H9 (cell line): ENCODE data around the gene CFAP73. TPM values are rescaled to one million over a fixed set of nuclear protein-coding genes. Genes with fewer than 3 reads are reported as not detected.

ENCODE experiments used
- DNase-seq: peaks from one replicate; pipeline ENCODE4 v3.0.0-alpha.2; 2017
- H2AFZ ChIP-seq: one replicate; pipeline ENCODE4 v1.6.1; 2013; ENCODE audit warnings: mild to moderate bottlenecking, low read length, control low read depth, moderate library complexity
- H2AK5ac ChIP-seq: 2 replicates; pipeline ENCODE4 v1.6.1; 2013; ENCODE audit warnings: low read length, control low read depth, mixed read lengths; ENCODE audit not compliant: insufficient read length
- H2BK120ac ChIP-seq: one replicate; pipeline ENCODE4 v1.6.1; 2013; ENCODE audit warnings: low read depth, mild to moderate bottlenecking, low read length, control low read depth, inconsistent platforms; ENCODE audit not compliant: poor library complexity, severe bottlenecking
- H2BK12ac ChIP-seq: 2 replicates; pipeline ENCODE4 v1.6.1; 2013; ENCODE audit warnings: low read length, control low read depth, mixed read lengths, low read depth; ENCODE audit not compliant: insufficient read length
- H2BK15ac ChIP-seq: 2 replicates; pipeline ENCODE4 v1.6.1; 2013; ENCODE audit warnings: low read depth, low read length, control low read depth
- H2BK20ac ChIP-seq: one replicate; pipeline ENCODE4 v1.6.1; 2013; ENCODE audit warnings: low read depth, mild to moderate bottlenecking, low read length, control low read depth, inconsistent platforms; ENCODE audit not compliant: poor library complexity, severe bottlenecking
- H2BK5ac ChIP-seq: 2 replicates; pipeline ENCODE4 v1.6.1; 2013; ENCODE audit warnings: low read length, control low read depth, mixed read lengths; ENCODE audit not compliant: insufficient read length
- H3K14ac ChIP-seq: 2 replicates; pipeline ENCODE4 v1.6.1; 2013; ENCODE audit warnings: low read length, control low read depth; ENCODE audit not compliant: insufficient read depth
- H3K18ac ChIP-seq: 2 replicates; pipeline ENCODE4 v1.6.1; 2013; ENCODE audit warnings: low read depth, mild to moderate bottlenecking, mixed read lengths, low read length, control low read depth; ENCODE audit not compliant: insufficient read length
- H3K23ac ChIP-seq: 2 replicates; pipeline ENCODE4 v1.6.1; 2013; ENCODE audit warnings: low read length, control low read depth, mixed read lengths, low read depth; ENCODE audit not compliant: insufficient read length
- H3K23me2 ChIP-seq: 2 replicates; pipeline ENCODE4 v1.6.1; 2013; ENCODE audit warnings: low read depth, mild to moderate bottlenecking, mixed read lengths, low read length, control low read depth; ENCODE audit not compliant: insufficient read length, poor library complexity, severe bottlenecking
- H3K27ac ChIP-seq: 2 replicates; pipeline ENCODE4 v1.5.1; 2013; ENCODE audit warnings: low read length, control low read depth, mixed read lengths, low read depth; ENCODE audit not compliant: insufficient read length
- H3K27me3 ChIP-seq: 2 replicates; pipeline ENCODE4 v1.6.1; 2013; ENCODE audit warnings: low read length, control low read depth, inconsistent platforms; ENCODE audit not compliant: insufficient read depth
- H3K4ac ChIP-seq: 2 replicates; pipeline ENCODE4 v1.6.1; 2013; ENCODE audit warnings: low read depth, mild to moderate bottlenecking, control low read depth, inconsistent platforms, low read length, moderate library complexity
- H3K4me1 ChIP-seq: 2 replicates; pipeline ENCODE4 v1.6.1; 2013; ENCODE audit warnings: low read length, control low read depth, inconsistent platforms; ENCODE audit not compliant: insufficient read depth
- H3K4me2 ChIP-seq: 2 replicates; pipeline ENCODE4 v1.6.1; 2013; ENCODE audit warnings: low read length, control low read depth, mixed read lengths; ENCODE audit not compliant: insufficient read length, insufficient read depth
- H3K56ac ChIP-seq: 2 replicates; pipeline ENCODE4 v1.6.1; 2013; ENCODE audit warnings: low read depth, mild to moderate bottlenecking, mixed read lengths, low read length, control low read depth; ENCODE audit not compliant: insufficient read length
- H3K79me1 ChIP-seq: 2 replicates; pipeline ENCODE4 v1.6.1; 2013; ENCODE audit warnings: low read depth, mild to moderate bottlenecking, moderate library complexity, low read length, control low read depth, inconsistent platforms; ENCODE audit not compliant: insufficient read depth, poor library complexity, severe bottlenecking
- H3K79me2 ChIP-seq: 2 replicates; pipeline ENCODE4 v1.6.1; 2013; ENCODE audit warnings: low read length, control low read depth, inconsistent platforms; ENCODE audit not compliant: insufficient read depth
- H3K9ac ChIP-seq: 2 replicates; pipeline ENCODE4 v1.6.1; 2013; ENCODE audit warnings: low read length, control low read depth, mixed read lengths; ENCODE audit not compliant: insufficient read length; ENCODE audit errors: extremely low read depth
- H3K9me3 ChIP-seq: one replicate; pipeline ENCODE4 v1.6.1; 2013; ENCODE audit warnings: low read depth, low read length, inconsistent platforms; ENCODE audit not compliant: control insufficient read depth
- H3T11ph ChIP-seq: one replicate; pipeline ENCODE4 v1.6.1; 2013; ENCODE audit warnings: mild to moderate bottlenecking, low read length, control low read depth, inconsistent platforms
- H4K20me1 ChIP-seq: one replicate; pipeline ENCODE4 v1.6.1; 2013; ENCODE audit not compliant: control insufficient read depth, insufficient read length, insufficient read depth
- H4K5ac ChIP-seq: 2 replicates; pipeline ENCODE4 v1.6.1; 2013; ENCODE audit warnings: low read depth, mild to moderate bottlenecking, mixed read lengths, low read length, control low read depth; ENCODE audit not compliant: insufficient read length
- H4K8ac ChIP-seq: replicated peaks from 2 replicates; pipeline ENCODE4 v1.6.1; 2013; ENCODE audit warnings: low read length, control low read depth, mixed read lengths, low read depth; ENCODE audit not compliant: insufficient read length
- H4K91ac ChIP-seq: 2 replicates; pipeline ENCODE4 v1.6.1; 2013; ENCODE audit warnings: low read depth, mild to moderate bottlenecking, moderate library complexity, mixed read lengths, low read length, control low read depth; ENCODE audit not compliant: insufficient read length
- H3K27ac Mint-ChIP-seq, 3 experiments: 2 replicates in 2 of 3; 3 replicates in 1 of 3; pipeline ENCODE4 v1.8.0; 2020 to 2021; ENCODE audit warnings: mixed read lengths in 3 of 3, mild to moderate bottlenecking in 1 of 3, moderate library complexity in 1 of 3
- H3K27me3 Mint-ChIP-seq: 2 replicates; pipeline ENCODE4 v1.8.0; 2021; ENCODE audit warnings: low read depth, mild to moderate bottlenecking, moderate library complexity, mixed read lengths
- H3K36me3 Mint-ChIP-seq, 3 experiments: 2 replicates in 2 of 3; 3 replicates in 1 of 3; pipeline ENCODE4 v1.8.0; 2020 to 2021; ENCODE audit warnings: low read depth in 3 of 3, mixed read lengths in 3 of 3; ENCODE audit not compliant: insufficient read depth in 1 of 3
- H3K4me1 Mint-ChIP-seq, 2 experiments: 2 replicates each; pipeline ENCODE4 v1.8.0; 2020; ENCODE audit warnings: mixed read lengths in 2 of 2
- H3K4me3 Mint-ChIP-seq, 2 experiments: 2 replicates in 1 of 2; 3 replicates in 1 of 2; pipeline ENCODE4 v1.8.0; 2020 to 2021; ENCODE audit warnings: mild to moderate bottlenecking in 2 of 2, mixed read lengths in 2 of 2, moderate library complexity in 1 of 2
- H3K9me3 Mint-ChIP-seq, 2 experiments: 2 replicates in 1 of 2; 3 replicates in 1 of 2; pipeline ENCODE4 v1.8.0; 2020; ENCODE audit warnings: mild to moderate bottlenecking in 2 of 2, mixed read lengths in 2 of 2, moderate library complexity in 1 of 2
- WGBS: extraction: QIAGEN DNeasy Blood & Tissue Kit; methylation state at CpG from one replicate; pipeline ENCODE4 v1.1.7; 2013; ENCODE audit warnings: missing lambda C conversion rate, low lambda C conversion rate, mixed read lengths; ENCODE audit not compliant: insufficient read length; ENCODE audit errors: extremely low coverage; 5-methylcytosine and 5-hydroxymethylcytosine counted together
- total RNA-seq: library from RNA; stranded (reverse); gene quantifications from 2 replicates; pipeline ENCODE4 v1.2.1, GENCODE V29; 2021
- TF ChIP-seq, protein P1 (sequence below): fragments of 200-600 bp; sonication (generic); conservative IDR thresholded peaks from 3 replicates; pipeline ENCODE4 v1.8.0; 2021; ENCODE audit warnings: antibody characterized with exemption, mild to moderate bottlenecking

Gene CFAP73
- total RNA-seq, 1 experiment from 2014 or later = not detected

DNA sequence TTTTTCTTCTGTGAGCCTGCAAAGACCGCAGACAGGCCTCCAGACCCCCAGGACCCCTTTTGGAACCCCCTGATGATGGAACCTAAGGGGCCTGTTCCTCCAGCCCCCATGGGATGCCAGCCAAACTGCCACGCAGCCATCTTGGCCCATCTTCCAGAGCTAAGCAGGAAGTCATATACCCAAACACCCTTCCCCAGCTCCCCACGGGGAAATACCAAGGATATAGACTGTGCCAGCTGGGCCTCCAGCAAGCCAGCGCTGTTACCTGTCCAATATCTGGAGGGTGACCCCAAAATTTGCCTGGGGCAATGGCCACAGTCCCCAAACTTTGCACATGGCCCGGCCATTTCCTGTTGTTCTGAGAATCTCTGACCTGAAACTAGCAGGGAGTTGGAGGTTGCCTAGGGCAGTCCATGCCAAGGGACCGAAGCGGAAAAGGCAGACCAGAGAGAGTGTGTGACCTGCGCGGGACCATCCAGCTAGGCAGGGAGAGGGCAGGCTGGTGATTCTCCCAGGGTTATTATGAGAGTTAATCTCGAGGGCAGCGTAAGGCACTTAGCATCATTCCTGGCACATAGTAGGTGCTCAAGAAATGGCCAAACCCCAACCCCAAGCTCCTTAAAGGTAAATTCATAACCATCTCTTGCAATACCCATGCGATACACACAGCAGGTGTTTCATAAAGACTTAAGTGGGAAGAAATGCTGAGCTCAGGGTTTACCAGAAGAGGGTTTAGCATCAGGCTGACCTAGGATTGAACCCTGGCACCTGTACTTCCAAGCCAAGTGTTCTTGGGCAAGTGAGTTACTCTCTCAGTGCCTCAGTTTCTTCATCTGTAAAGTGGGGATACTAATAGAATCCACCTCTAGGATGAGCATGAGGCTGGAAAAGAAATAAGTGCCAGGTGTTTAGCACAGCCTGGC, 11.4 kb upstream of the CFAP73 start:
- no peaks in the 10 kb centered on the region for H3K27me3 ChIP-seq
- H3K79me1 ChIP-seq = no peaks in the 10 kb centered on the region
- no peak overlapping the region for H3K14ac ChIP-seq
- Mint-ChIP-seq H3K4me1 (peaks cover 8 to 20% of the 10 kb centered on the region in 2 experiments), H3K36me3 (no peaks in the 10 kb centered on the region), H3K9me3 (no peaks in the 10 kb centered on the region; a peak in 1 of 5 replicates), H3K4me3 (no peak overlapping the region), H3K27ac (no peak overlapping the region), H3K27me3 (peaks cover 30% of the 10 kb centered on the region)
- H2BK120ac ChIP-seq = no peak overlapping the region
- H3T11ph ChIP-seq = no peak overlapping the region
- no peak overlapping the region for H3K4ac ChIP-seq
- no peak overlapping the region for H2BK12ac ChIP-seq
- no peak overlapping the region for H3K27ac ChIP-seq
- peaks cover 12% of the 10 kb centered on the region for H3K23me2 ChIP-seq
- no peak overlapping the region for H4K5ac ChIP-seq
- H2BK20ac ChIP-seq = no peak overlapping the region
- no peak overlapping the region for H2BK5ac ChIP-seq
- no peak overlapping the region for H2BK15ac ChIP-seq
- no peak overlapping the region for H3K56ac ChIP-seq
- H3K9me3 ChIP-seq = no peaks in the 10 kb centered on the region
- no peak overlapping the region for H3K9ac ChIP-seq
- WGBS = no CpG with 5 or more reads among the region's 12 CpGs
- no peak overlapping the region for H2AK5ac ChIP-seq
- no peak overlapping the region for H3K18ac ChIP-seq
- H3K23ac ChIP-seq = no peak overlapping the region
- H3K79me2 ChIP-seq = no peaks in the 10 kb centered on the region
- no peak overlapping the region for H4K8ac ChIP-seq
- TF ChIP-seq, protein P1, sequence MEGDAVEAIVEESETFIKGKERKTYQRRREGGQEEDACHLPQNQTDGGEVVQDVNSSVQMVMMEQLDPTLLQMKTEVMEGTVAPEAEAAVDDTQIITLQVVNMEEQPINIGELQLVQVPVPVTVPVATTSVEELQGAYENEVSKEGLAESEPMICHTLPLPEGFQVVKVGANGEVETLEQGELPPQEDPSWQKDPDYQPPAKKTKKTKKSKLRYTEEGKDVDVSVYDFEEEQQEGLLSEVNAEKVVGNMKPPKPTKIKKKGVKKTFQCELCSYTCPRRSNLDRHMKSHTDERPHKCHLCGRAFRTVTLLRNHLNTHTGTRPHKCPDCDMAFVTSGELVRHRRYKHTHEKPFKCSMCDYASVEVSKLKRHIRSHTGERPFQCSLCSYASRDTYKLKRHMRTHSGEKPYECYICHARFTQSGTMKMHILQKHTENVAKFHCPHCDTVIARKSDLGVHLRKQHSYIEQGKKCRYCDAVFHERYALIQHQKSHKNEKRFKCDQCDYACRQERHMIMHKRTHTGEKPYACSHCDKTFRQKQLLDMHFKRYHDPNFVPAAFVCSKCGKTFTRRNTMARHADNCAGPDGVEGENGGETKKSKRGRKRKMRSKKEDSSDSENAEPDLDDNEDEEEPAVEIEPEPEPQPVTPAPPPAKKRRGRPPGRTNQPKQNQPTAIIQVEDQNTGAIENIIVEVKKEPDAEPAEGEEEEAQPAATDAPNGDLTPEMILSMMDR = no peak
- H3K4me1 ChIP-seq = no peaks in the 10 kb centered on the region
- DNase-seq = no peak
- no peaks in the 10 kb centered on the region for H4K20me1 ChIP-seq
- H3K4me2 ChIP-seq = no peak overlapping the region
- no peak overlapping the region for H2AFZ ChIP-seq
- no peak overlapping the region for H4K91ac ChIP-seq
